HEK293T (cell line): ENCODE results near the gene P2RY10.

Experiments used
- CTCF ChIA-PET: fragments of 350-600 bp; formaldehyde crosslinking; extraction: SDS; loops from one replicate; lab custom pipeline; 2021; ENCODE audit warnings: antibody characterized with exemption, inconsistent platforms; lab: Yijun Ruan, JAX
- POLR2A ChIA-PET: fragments of 350-600 bp; formaldehyde crosslinking; extraction: SDS; loops from one replicate; lab custom pipeline; 2020; ENCODE audit warnings: antibody characterized with exemption, inconsistent platforms; lab: Yijun Ruan, JAX
- DNase-seq: peaks from one replicate; pipeline ENCODE4 v3.0.0; 2012; ENCODE audit warnings: mixed read lengths; ENCODE audit errors: extremely low spot score
- ARNT ChIP-seq: fragments of 450-650 bp; IDR thresholded peaks from 2 replicates; pipeline ENCODE4 v1.6.1; 2017; ENCODE audit warnings: mild to moderate bottlenecking
- BHLHE40 ChIP-seq: fragments of 450-650 bp; IDR thresholded peaks from 2 replicates; pipeline ENCODE4 v1.6.1; 2016; ENCODE audit warnings: mild to moderate bottlenecking, moderate library complexity, borderline replicate concordance
- CTBP1 ChIP-seq: fragments of 450-650 bp; IDR thresholded peaks from 2 replicates; pipeline ENCODE4 v1.6.1; 2016; ENCODE audit warnings: borderline replicate concordance
- ELF4 ChIP-seq: fragments of 450-650 bp; IDR thresholded peaks from 2 replicates; pipeline ENCODE4 v1.6.1; 2017; ENCODE audit warnings: antibody characterized with exemption
- FOXA1 ChIP-seq: fragments of 450-650 bp; IDR thresholded peaks from 2 replicates; pipeline ENCODE4 v1.6.1; 2016; ENCODE audit warnings: mild to moderate bottlenecking
- FOXK2 ChIP-seq: fragments of 450-650 bp; IDR thresholded peaks from 2 replicates; pipeline ENCODE4 v1.6.1; 2016; ENCODE audit warnings: mild to moderate bottlenecking
- FOXM1 ChIP-seq: fragments of 450-650 bp; IDR thresholded peaks from 2 replicates; pipeline ENCODE4 v1.6.1; 2017; ENCODE audit warnings: mild to moderate bottlenecking, borderline replicate concordance
- HDGF ChIP-seq: fragments of 450-650 bp; IDR thresholded peaks from 2 replicates; pipeline ENCODE4 v1.6.1; 2017; ENCODE audit warnings: antibody characterized with exemption, borderline replicate concordance
- L3MBTL2 ChIP-seq: fragments of 450-650 bp; conservative IDR thresholded peaks from 2 replicates; pipeline ENCODE4 v1.6.1; 2016; ENCODE audit warnings: mild to moderate bottlenecking
- LEF1 ChIP-seq: fragments of 450-650 bp; IDR thresholded peaks from 2 replicates; pipeline ENCODE4 v1.6.1; 2017; ENCODE audit warnings: mild to moderate bottlenecking, borderline replicate concordance
- NFRKB ChIP-seq: fragments of 450-650 bp; IDR thresholded peaks from 2 replicates; pipeline ENCODE4 v1.6.1; 2016; ENCODE audit warnings: mild to moderate bottlenecking, moderate library complexity
- SP1 ChIP-seq: fragments of 450-650 bp; IDR thresholded peaks from 2 replicates; pipeline ENCODE4 v1.6.1; 2017
- SUZ12 ChIP-seq: fragments of 450-650 bp; IDR thresholded peaks from 2 replicates; pipeline ENCODE4 v1.6.1; 2016; ENCODE audit warnings: mild to moderate bottlenecking
- TARDBP ChIP-seq: fragments of 450-650 bp; IDR thresholded peaks from 2 replicates; pipeline ENCODE4 v1.6.1; 2016
- ZNF384 ChIP-seq: fragments of 450-650 bp; IDR thresholded peaks from 2 replicates; pipeline ENCODE4 v1.6.1; 2016
- TF ChIP-seq, protein P1 (sequence below): fragments of 450-650 bp; IDR thresholded peaks from 2 replicates; pipeline ENCODE4 v1.6.1; 2016

The P2RY10 gene

DNA sequence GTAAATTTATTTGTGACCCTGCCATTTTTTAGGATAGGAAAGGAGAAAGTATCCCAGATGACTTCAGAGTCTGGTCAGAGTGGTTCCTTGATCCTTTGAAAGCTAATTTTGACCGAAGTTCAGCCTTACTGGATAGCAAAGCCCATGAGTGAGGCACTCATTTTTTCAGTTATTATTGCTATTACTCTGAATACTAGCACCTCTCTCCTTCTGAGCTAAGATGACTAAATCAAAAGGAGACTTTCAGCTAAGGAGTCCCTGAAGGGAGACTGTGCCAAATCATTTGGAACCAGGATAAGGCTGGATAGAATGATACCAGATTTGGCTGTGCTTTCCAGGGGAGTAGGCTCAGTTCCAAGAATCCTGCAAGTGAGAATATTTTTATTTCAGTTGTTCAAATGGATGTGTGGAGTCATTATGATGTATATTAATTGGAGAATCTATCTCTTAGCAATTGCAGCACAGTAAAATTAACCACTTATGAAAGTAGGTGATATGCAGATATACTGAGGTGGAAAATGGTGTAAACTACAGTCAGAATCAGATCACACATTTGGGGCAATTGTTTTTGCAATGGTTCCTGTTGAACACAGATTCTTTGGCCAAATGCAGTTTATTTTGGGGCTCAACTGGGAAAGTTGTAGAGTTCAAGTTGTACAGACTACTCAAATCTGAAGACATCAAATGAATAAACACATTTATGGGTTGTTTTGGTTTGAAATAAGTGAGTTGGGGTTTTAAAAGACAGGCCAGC, 1.2 kb downstream of the P2RY10 start:
- POLR2A ChIA-PET = no interaction called here
- DNase-seq = no peak
- CTCF ChIA-PET = no interaction called here
- no peak for TF ChIP-seq FOXM1

DNA sequence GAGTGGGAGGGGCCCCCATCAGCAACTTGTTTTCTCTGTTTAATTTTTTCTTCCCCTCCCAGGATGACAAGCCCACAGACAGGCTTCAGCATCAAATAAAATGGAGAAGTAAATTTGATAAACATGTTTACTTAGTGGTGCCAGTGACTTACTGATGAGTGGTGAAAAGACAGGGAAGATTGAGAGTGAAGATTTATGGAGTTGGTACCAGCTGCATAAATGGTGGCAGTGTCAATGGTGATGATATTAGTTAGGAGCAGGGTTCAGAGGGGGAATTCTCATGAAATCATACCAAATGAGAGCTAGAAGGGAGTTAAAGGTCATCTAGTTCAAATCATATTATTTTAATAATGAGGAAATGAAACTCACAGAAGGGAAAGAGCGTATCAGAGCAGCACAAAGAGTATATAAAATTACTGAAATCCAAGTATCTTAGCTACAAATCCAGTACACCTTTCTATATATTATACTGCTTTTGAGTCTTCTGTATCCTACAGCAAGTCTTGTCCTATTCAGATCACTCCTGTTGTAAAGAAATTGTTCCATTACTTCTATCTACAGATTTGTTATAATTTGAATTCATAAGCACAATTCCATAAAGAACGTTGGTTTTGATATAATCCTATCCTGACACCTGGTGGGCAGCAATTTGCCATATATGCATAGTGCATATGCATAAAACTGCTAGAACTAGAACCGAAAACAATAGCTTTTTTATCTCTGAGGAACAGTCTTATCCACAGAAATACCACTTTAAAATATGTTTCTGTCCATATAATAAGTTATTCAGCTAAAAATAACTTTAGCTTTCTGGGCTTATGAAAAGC, 5.0 kb downstream of the P2RY10 start:
- no peak for TF ChIP-seq ARNT
- TF ChIP-seq ZNF384 = no peak
- TF ChIP-seq FOXM1 = no peak
- TF ChIP-seq BHLHE40 = no peak
- TF ChIP-seq, protein P1, sequence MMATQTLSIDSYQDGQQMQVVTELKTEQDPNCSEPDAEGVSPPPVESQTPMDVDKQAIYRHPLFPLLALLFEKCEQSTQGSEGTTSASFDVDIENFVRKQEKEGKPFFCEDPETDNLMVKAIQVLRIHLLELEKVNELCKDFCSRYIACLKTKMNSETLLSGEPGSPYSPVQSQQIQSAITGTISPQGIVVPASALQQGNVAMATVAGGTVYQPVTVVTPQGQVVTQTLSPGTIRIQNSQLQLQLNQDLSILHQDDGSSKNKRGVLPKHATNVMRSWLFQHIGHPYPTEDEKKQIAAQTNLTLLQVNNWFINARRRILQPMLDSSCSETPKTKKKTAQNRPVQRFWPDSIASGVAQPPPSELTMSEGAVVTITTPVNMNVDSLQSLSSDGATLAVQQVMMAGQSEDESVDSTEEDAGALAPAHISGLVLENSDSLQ = no peak
- no peak for TF ChIP-seq SP1
- no peak for TF ChIP-seq NFRKB
- CTCF ChIA-PET = interaction anchor here (0.6 kb wide), 1 partner anchor 8 kb away, joined by 3 read pairs; no protein-coding TSS in a partner anchor
- POLR2A ChIA-PET = no interaction called here
- DNase-seq = no peak

DNA sequence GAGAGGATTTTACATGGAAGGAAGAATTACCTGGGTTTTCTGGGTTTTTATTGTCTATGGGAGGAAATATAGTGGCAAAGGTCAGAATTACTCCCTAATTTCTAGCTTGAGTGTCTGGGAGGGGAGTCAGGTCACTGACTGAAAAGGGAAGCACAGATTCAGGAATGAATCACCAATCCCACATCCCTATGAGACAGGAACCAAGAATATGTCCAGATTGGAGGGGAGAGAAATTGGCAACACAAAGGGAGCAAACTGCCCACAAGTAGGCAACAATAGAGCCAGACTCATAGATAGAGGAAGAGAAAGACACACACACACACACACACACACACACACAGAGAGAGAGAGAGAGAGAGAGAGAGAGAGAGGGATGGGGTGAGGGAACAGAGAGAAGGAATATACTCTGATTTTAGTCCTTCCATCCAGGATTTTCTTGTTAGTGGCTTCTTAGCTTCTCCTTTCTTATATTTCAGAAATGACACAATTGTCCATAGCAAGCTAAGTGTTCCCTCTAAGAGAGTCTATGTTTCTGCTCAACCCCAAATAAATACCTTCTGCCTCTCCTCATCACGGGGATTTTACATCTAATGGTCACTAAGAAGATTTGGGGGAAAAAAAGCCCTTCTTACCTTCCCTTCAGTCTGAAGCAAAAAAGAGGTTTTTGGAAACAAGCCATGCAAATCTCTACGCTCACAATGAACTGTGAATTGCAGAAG, 12.0 kb downstream of the P2RY10 start:
- CTCF ChIA-PET = no interaction called here
- DNase-seq = no peak
- TF ChIP-seq SP1 = no peak
- no peak for TF ChIP-seq FOXA1
- TF ChIP-seq SUZ12 = no peak
- no peak for TF ChIP-seq ELF4
- no peak for TF ChIP-seq NFRKB
- POLR2A ChIA-PET = no interaction called here

DNA sequence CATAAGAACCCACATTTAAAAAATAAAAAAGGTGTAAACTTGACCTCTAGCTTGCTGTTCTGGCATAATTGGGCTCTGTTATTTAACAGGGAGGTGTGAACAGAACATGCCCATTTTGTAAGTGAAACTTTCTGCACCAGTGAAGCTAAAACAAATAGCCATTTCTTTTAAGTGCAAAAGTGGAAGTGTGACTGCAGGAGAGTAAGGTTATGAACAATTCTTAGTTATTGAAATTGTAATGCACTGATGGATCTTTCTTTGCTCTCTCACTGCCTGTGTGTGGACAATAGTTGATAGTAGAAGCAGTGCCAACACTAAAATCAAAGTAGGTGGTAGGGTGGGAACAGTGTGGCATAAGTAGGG, 12.6 kb downstream of the P2RY10 start:
- DNase-seq = no peak
- ChIA-PET POLR2A (no interaction called here), CTCF (no interaction called here)
- TF ChIP-seq LEF1 (no peak), TARDBP (no peak), CTBP1 (no peak), BHLHE40 (no peak), FOXA1 (no peak), ARNT (no peak), FOXK2 (no peak), SUZ12 (no peak), FOXM1 (no peak), ZNF384 (no peak), L3MBTL2 (no peak), SP1 (no peak), NFRKB (no peak), HDGF (no peak), ELF4 (no peak)
- TF ChIP-seq, protein P1 = no peak

DNA sequence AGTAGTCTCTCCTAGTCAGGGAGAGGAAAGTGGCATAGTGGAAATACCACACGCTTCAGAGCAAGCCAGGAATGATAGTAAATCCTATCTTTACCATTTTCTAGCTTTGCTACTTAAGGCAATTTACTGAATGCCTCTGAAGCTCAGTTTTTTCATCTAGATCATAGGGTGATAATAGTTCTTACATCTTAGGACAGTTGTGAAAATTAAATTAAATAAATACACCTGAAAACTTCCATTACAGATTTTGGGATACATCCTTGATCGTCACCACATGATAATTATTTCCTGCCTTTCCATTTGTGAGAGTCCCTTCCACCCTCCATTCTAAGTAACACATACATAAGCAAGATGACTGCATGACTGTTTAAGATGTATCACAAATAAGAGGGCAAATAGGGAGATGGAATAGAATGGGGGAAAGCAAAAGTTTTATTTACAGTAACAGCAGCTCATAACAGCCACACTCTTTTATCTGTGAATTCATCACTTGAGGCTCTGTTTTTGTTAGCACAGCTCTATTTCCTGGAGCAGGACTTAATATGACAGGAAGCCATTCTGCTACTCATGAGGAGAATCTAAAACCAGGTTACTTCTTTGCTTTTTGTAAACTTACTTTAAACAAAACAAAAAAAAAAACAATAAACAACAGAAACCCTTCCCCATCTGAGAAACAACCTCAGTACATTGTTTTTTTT, 13.4 kb downstream of the P2RY10 start:
- POLR2A ChIA-PET = no interaction called here
- TF ChIP-seq BHLHE40 = no peak
- TF ChIP-seq ZNF384 = no peak
- no peak for TF ChIP-seq SP1
- TF ChIP-seq, protein P1 = no peak
- no peak for TF ChIP-seq L3MBTL2
- no peak for TF ChIP-seq FOXM1
- no peak for TF ChIP-seq SUZ12
- TF ChIP-seq CTBP1 = no peak
- no peak for TF ChIP-seq NFRKB
- TF ChIP-seq LEF1 = no peak
- TF ChIP-seq FOXA1 = no peak
- TF ChIP-seq TARDBP = no peak
- no peak for TF ChIP-seq ELF4
- no peak for TF ChIP-seq HDGF
- no peak for TF ChIP-seq FOXK2
- no peak for TF ChIP-seq ARNT
- CTCF ChIA-PET = no interaction called here
- no peak for DNase-seq

DNA sequence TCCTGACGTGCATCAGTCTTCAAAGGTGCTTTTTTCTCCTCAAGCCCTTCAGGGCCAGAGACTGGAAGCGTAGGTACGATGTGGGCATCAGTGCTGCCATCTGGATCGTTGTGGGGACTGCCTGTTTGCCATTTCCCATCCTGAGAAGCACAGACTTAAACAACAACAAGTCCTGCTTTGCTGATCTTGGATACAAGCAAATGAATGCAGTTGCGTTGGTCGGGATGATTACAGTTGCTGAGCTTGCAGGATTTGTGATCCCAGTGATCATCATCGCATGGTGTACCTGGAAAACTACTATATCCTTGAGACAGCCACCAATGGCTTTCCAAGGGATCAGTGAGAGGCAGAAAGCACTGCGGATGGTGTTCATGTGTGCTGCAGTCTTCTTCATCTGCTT, 15.7 kb downstream of the P2RY10 start:
- TF ChIP-seq SUZ12 (no peak), ZNF384 (no peak), FOXM1 (no peak), NFRKB (no peak)
- TF ChIP-seq, protein P1 = no peak
- DNase-seq = no peak
- ChIA-PET CTCF (no interaction called here), POLR2A (no interaction called here)
